ENCODE results near the gene CELA2A. TPM values are rescaled to one million over a fixed set of nuclear protein-coding genes. Genes with fewer than 3 reads are reported as not detected.
"Not testable (repeated sequence)": the region's sequence is repeated elsewhere in the genome, so short reads cannot be mapped to it uniquely, and the experiment has no call there.

Gene CELA2A
- total and polyA plus RNA-seq, 8 donors, result 360 to 20,184 (median 3,756) TPM

DNA sequence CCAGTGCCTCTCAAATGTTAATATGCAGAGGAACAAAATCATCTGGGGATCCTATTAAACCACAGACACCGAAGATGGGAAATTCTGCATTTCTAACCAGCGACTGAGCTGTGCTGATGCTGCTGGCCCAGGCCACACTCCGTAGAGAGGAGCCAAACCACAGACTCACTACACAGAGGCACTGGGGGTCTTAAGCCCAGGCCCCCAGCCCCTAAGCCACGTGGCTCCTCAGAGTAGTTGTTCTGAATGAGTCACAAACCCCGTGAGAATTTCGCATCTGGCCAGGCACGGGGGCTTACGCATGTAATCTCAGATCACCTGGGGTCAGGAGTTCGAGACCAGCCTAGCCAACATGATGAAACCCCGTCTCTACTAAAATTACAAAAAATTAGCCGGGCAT is 2.8 kb upstream of the CELA2A start:
- Histone ChIP-seq H3K27ac (peak overlapping the region; percentile 64 to 85 (median 76)), H3K9me3 (no peaks in the 10 kb centered on the region), H3K36me3 (no peaks in the 10 kb centered on the region), H3K27me3 (no peaks in the 10 kb centered on the region), H3K4me1 (peaks cover 8 to 24% (median 13%) of the 10 kb centered on the region in 3 donors), H3K4me3 (no peak overlapping the region)
- no peak for FAIRE-seq
- peak in 5 of 6 donors; percentile 66 to 90 (median 82) for DNase-seq
- intact Hi-C loops (cut with DNase I), result no loop called here
- 39 to 42% methylated on average over 11 of the region's 11 CpGs for WGBS, 2 donors
- TF ChIP-seq, protein P1, sequence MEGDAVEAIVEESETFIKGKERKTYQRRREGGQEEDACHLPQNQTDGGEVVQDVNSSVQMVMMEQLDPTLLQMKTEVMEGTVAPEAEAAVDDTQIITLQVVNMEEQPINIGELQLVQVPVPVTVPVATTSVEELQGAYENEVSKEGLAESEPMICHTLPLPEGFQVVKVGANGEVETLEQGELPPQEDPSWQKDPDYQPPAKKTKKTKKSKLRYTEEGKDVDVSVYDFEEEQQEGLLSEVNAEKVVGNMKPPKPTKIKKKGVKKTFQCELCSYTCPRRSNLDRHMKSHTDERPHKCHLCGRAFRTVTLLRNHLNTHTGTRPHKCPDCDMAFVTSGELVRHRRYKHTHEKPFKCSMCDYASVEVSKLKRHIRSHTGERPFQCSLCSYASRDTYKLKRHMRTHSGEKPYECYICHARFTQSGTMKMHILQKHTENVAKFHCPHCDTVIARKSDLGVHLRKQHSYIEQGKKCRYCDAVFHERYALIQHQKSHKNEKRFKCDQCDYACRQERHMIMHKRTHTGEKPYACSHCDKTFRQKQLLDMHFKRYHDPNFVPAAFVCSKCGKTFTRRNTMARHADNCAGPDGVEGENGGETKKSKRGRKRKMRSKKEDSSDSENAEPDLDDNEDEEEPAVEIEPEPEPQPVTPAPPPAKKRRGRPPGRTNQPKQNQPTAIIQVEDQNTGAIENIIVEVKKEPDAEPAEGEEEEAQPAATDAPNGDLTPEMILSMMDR (IDR thresholded peaks at IDR 0.05), result no peak
- peak in 2 of 4 donors; percentile 3 to 25 for ATAC-seq

DNA sequence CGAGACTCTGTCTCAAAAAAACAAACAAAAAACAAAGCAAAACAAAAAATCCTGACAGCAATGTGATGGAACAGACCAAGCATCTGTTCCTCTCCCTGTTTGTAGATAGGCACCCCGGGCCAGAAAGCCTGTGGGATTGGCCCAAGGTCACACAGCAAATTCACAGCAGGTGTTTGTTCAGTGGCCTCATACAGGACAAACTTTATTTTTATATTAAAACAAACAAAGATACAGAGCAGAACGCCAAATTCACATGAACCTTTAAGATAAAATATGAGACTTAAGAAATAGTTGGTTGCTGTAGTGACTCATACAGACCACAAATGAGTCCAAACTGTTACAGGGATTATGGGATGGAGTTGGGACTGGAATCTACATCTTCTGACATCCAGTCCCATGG is 2.3 kb upstream of the CELA2A start:
- TF ChIP-seq, protein P1 (IDR thresholded peaks at IDR 0.05), result no peak
- 19 to 25% methylated on average over 3 of the region's 3 CpGs for WGBS, 2 donors
- H3K27ac ChIP-seq, result peak overlapping the region; percentile 64 to 85 (median 76)

DNA sequence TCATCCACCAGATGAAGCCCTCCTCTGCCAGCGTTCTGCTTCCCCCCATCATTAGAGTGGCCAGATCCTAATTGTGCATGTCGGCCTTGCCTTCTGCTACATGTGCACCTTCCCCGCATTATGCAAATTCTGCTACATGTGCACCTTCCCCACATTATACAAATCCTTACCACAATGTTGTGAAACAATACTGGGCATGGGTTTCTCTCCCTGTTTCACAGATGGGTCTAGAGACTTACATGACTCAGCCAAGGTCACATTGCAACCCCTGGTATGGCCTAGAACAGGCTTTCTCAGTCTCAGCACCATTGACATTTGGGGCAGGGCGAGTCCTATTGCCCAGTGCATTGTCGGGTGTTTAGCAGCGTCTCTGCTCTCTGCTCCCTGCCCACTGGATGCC is 1.0 kb upstream of the CELA2A start:
- Histone ChIP-seq H3K36me3 (no peaks in the 10 kb centered on the region), H3K27ac (peak overlapping the region; percentile 52 to 81 (median 61)), H3K4me3 (no peak overlapping the region), H3K9me3 (no peaks in the 10 kb centered on the region), H3K4me1 (peaks cover 8 to 37% (median 18%) of the 10 kb centered on the region in 3 donors), H3K27me3 (no peaks in the 10 kb centered on the region)
- ATAC-seq, result peak; percentile 10 to 39 (median 28)
- intact Hi-C loops (cut with DNase I), result no loop called here
- FAIRE-seq, result no peak
- TF ChIP-seq, protein P1 (IDR thresholded peaks at IDR 0.05), result no peak
- DNase-seq, result peak in 2 of 6 donors; percentile 67 to 78
- WGBS, 2 donors, result 39 to 53% methylated on average over 5 to 6 of the region's 6 CpGs

More for the DNA sequence above, 2.3 kb upstream of the CELA2A start:
- Histone ChIP-seq H3K4me1 (peaks cover 8 to 24% (median 16%) of the 10 kb centered on the region in 3 donors), H3K4me3 (no peak overlapping the region), H3K9me3 (no peaks in the 10 kb centered on the region), H3K27me3 (no peaks in the 10 kb centered on the region), H3K36me3 (no peaks in the 10 kb centered on the region)
- DNase-seq (peak in 5 of 6 donors; percentile 85 to 90 (median 87)), ATAC-seq (peak; percentile 45 to 63 (median 53)), FAIRE-seq (no peak)
- intact Hi-C loops (cut with DNase I), result no loop called here

GRCh38 chr1:15457585-15457984 is 1.1 kb downstream of the CELA2A start:
- no peak for FAIRE-seq
- TF ChIP-seq, protein P1 (IDR thresholded peaks at IDR 0.05), result no peak

GRCh38 chr1:15458388-15458787 is 1.9 kb downstream of the CELA2A start:
- H3K36me3 ChIP-seq; H3K27me3 ChIP-seq; intact Hi-C loops (cut with DNase I); H3K9me3 ChIP-seq; FAIRE-seq; DNase-seq: not testable (repeated sequence)
- ATAC-seq, result peak in 2 of 4 donors; percentile 8 to 14
- peaks cover 8 to 39% (median 16%) of the 10 kb centered on the region in 3 donors for H3K4me1 ChIP-seq
- WGBS, 2 donors, result 32 to 37% methylated on average over 4 of the region's 4 CpGs
- peak overlapping the region in 3 of 4 donors; percentile 24 to 81 (median 69) for H3K27ac ChIP-seq
- peak overlapping the region in 2 of 4 donors; percentile 4 to 9 for H3K4me3 ChIP-seq

More at GRCh38 chr1:15457585-15457984, 1.1 kb downstream of the CELA2A start:
- intact Hi-C loops (cut with DNase I), result no loop called here
- peak overlapping the region in 3 of 4 donors; percentile 53 to 81 (median 69) for H3K27ac ChIP-seq
- H3K9me3 ChIP-seq, result no peaks in the 10 kb centered on the region
- no peaks in the 10 kb centered on the region for H3K36me3 ChIP-seq
- peak overlapping the region in 2 of 4 donors; percentile 9 to 23 for H3K4me3 ChIP-seq
- ATAC-seq, result peak; percentile 44 to 67 (median 50)
- WGBS, 2 donors, result 29 to 32% methylated on average over 2 of the region's 2 CpGs
- peaks cover 8 to 40% (median 18%) of the 10 kb centered on the region in 3 donors for H3K4me1 ChIP-seq
- no peak for DNase-seq
- H3K27me3 ChIP-seq, result no peaks in the 10 kb centered on the region

Measured in pancreas (tissue), 10 donors.